SU-DHL-6 (cell line): Measurements from ENCODE around the gene SAPCD2.

Experiments used
- H2AFZ ChIP-seq: fragments of 200-600 bp; sonication (generic); 2 replicates; pipeline ENCODE4 v1.6.1; 2014; ENCODE audit warnings: low read depth, mild to moderate bottlenecking, moderate library complexity, mixed read lengths, antibody characterized with exemption, low read length; ENCODE audit not compliant: severe bottlenecking
- H3F3A ChIP-seq: fragments of 200-600 bp; shearing (Covaris generic); 2 replicates; pipeline ENCODE4 v1.6.0; 2016; ENCODE audit warnings: antibody characterized with exemption, mild to moderate bottlenecking; ENCODE audit not compliant: insufficient read depth
- H3K27ac ChIP-seq: fragments of 200-600 bp; sonication (generic); 2 replicates; pipeline ENCODE4 v1.5.1; 2016; ENCODE audit warnings: low read depth, mild to moderate bottlenecking, low read length, moderate library complexity, mixed read lengths
- H3K27me3 ChIP-seq: fragments of 200-600 bp; sonication (generic), shearing (Covaris generic); 2 replicates; pipeline ENCODE4 v1.6.0; 2014; ENCODE audit warnings: mild to moderate bottlenecking, low read length
- H3K36me3 ChIP-seq: fragments of 200-600 bp; sonication (generic); 2 replicates; pipeline ENCODE4 v1.6.1; 2014; ENCODE audit warnings: mild to moderate bottlenecking, low read length, mixed read lengths
- H3K4me2 ChIP-seq: fragments of 300-600, 200-600 bp; shearing (Covaris generic), sonication (generic); 2 replicates; pipeline ENCODE4 v1.6.0; 2014; ENCODE audit warnings: low read length, low read depth, mild to moderate bottlenecking; ENCODE audit not compliant: poor library complexity, severe bottlenecking
- H3K4me3 ChIP-seq: fragments of 200-600 bp; sonication (generic); 2 replicates; pipeline ENCODE4 v1.5.1; 2014; ENCODE audit warnings: antibody characterized with exemption, low read length, mild to moderate bottlenecking, mixed read lengths; ENCODE audit not compliant: insufficient read depth, poor library complexity, severe bottlenecking
- H3K79me2 ChIP-seq: fragments of 200-600 bp; sonication (generic); 2 replicates; pipeline ENCODE4 v1.6.1; 2014; ENCODE audit warnings: mild to moderate bottlenecking, low read length, moderate library complexity; ENCODE audit not compliant: insufficient read depth
- H3K9ac ChIP-seq: fragments of 200-600 bp; sonication (generic); 2 replicates; pipeline ENCODE4 v1.7.0; 2014; ENCODE audit warnings: mild to moderate bottlenecking, low read length
- H3K9me2 ChIP-seq: fragments of 200-600 bp; sonication (generic); replicated peaks from 2 replicates; pipeline ENCODE4 v1.6.1; 2014; ENCODE audit warnings: low read length; ENCODE audit not compliant: insufficient read depth
- H3K9me3 ChIP-seq: fragments of 200-600 bp; sonication (generic); 2 replicates; pipeline ENCODE4 v1.6.1; 2014; ENCODE audit warnings: low read length, mixed read lengths; ENCODE audit not compliant: insufficient read depth
- H4K20me1 ChIP-seq: fragments of 200-600 bp; sonication (generic); 2 replicates; pipeline ENCODE4 v1.6.1; 2014; ENCODE audit warnings: low read depth, mild to moderate bottlenecking, antibody characterized with exemption, low read length, moderate library complexity, mixed read lengths
- EZH2phosphoT487 ChIP-seq: fragments of 200-600 bp; sonication (generic), shearing (Covaris generic); conservative IDR thresholded peaks from 2 replicates; pipeline ENCODE4 v1.6.1; 2018; ENCODE audit warnings: mild to moderate bottlenecking, antibody characterized with exemption, low read length, moderate library complexity, mixed read lengths
- TF ChIP-seq, protein P1 (sequence below): fragments of 200-600 bp; sonication (generic); IDR thresholded peaks from one replicate; pipeline ENCODE4 v1.5.1; 2017; ENCODE audit warnings: antibody characterized with exemption, mild to moderate bottlenecking, low read length, moderate library complexity; ENCODE audit not compliant: insufficient read depth, poor library complexity, severe bottlenecking

SAPCD2 gene

GRCh38 chr9:137052998-137053943 is 17.1 kb downstream of the SAPCD2 start:
- no peak overlapping the region for H2AFZ ChIP-seq
- H3K79me2 ChIP-seq = no peaks in the 10 kb centered on the region
- H3K27me3 ChIP-seq = no peaks in the 10 kb centered on the region
- H3F3A ChIP-seq = no peaks in the 10 kb centered on the region
- no peaks in the 10 kb centered on the region for H4K20me1 ChIP-seq
- TF ChIP-seq EZH2phosphoT487 = no peak
- TF ChIP-seq, protein P1, sequence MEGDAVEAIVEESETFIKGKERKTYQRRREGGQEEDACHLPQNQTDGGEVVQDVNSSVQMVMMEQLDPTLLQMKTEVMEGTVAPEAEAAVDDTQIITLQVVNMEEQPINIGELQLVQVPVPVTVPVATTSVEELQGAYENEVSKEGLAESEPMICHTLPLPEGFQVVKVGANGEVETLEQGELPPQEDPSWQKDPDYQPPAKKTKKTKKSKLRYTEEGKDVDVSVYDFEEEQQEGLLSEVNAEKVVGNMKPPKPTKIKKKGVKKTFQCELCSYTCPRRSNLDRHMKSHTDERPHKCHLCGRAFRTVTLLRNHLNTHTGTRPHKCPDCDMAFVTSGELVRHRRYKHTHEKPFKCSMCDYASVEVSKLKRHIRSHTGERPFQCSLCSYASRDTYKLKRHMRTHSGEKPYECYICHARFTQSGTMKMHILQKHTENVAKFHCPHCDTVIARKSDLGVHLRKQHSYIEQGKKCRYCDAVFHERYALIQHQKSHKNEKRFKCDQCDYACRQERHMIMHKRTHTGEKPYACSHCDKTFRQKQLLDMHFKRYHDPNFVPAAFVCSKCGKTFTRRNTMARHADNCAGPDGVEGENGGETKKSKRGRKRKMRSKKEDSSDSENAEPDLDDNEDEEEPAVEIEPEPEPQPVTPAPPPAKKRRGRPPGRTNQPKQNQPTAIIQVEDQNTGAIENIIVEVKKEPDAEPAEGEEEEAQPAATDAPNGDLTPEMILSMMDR = no peak
- H3K4me2 ChIP-seq = no peak overlapping the region
- H3K4me3 ChIP-seq = no peak overlapping the region
- no peaks in the 10 kb centered on the region for H3K36me3 ChIP-seq
- H3K27ac ChIP-seq = no peak overlapping the region
- H3K9me3 ChIP-seq = no peaks in the 10 kb centered on the region
- no peak overlapping the region for H3K9ac ChIP-seq
- H3K9me2 ChIP-seq = no peaks in the 10 kb centered on the region

DNA sequence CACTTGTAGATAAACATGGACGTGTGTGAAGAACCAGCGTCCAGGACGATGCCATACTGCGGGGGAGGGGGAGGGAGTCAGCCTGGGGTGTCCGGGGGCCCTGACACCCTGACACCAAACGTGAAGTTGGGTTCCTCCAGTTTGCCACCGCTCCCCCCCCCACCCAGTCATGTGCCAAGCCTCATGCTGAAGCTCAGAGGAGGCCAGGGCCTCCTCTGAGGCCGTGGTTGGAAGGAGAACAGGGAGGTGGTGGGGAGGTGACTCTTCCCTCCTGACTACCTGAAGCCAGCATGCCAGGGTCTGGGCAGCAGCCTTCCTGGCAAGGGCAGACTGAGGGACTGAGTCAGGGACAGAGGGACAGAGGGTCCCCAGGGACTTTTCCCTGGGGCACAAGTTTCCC is 18.1 kb downstream of the SAPCD2 start:
- H3K9ac ChIP-seq = no peak overlapping the region
- no peak overlapping the region for H3K4me2 ChIP-seq
- H3K9me3 ChIP-seq = no peaks in the 10 kb centered on the region
- H3K36me3 ChIP-seq = no peaks in the 10 kb centered on the region
- no peaks in the 10 kb centered on the region for H3K79me2 ChIP-seq
- H3K27me3 ChIP-seq = no peaks in the 10 kb centered on the region
- H3K4me3 ChIP-seq = no peak overlapping the region
- H3F3A ChIP-seq = no peaks in the 10 kb centered on the region
- H3K27ac ChIP-seq = no peak overlapping the region
- TF ChIP-seq EZH2phosphoT487 = no peak
- TF ChIP-seq, protein P1 = no peak
- no peaks in the 10 kb centered on the region for H4K20me1 ChIP-seq
- H2AFZ ChIP-seq = no peak overlapping the region
- H3K9me2 ChIP-seq = no peaks in the 10 kb centered on the region

GRCh38 chr9:137051145-137051724 is 19.1 kb downstream of the SAPCD2 start:
- Histone ChIP-seq H4K20me1 (no peaks in the 10 kb centered on the region), H3K27me3 (no peaks in the 10 kb centered on the region), H3K79me2 (no peaks in the 10 kb centered on the region), H3K4me2 (no peak overlapping the region), H3F3A (no peaks in the 10 kb centered on the region), H3K27ac (no peak overlapping the region), H3K9me2 (no peaks in the 10 kb centered on the region), H3K9me3 (no peaks in the 10 kb centered on the region), H2AFZ (no peak overlapping the region), H3K36me3 (no peaks in the 10 kb centered on the region), H3K4me3 (no peak overlapping the region), H3K9ac (no peak overlapping the region)
- TF ChIP-seq, protein P1 = no peak
- TF ChIP-seq EZH2phosphoT487 = no peak
